Activated naive CD4-positive, alpha-beta T cell treated with anti-CD3 and anti-CD28 coated beads, Interleukin-2, amount 50 U/mL, for 72 hours (primary cell): Measurements from ENCODE around the gene GRM1. TPM values are rescaled to one million over a fixed set of nuclear protein-coding genes. Genes with fewer than 3 reads are reported as not detected.

ENCODE experiments used
- ATAC-seq, 2 donors: fragments of 150-1000 bp; cut with Tn5 transposase; 2 replicates each; pipeline ENCODE4 v1.10.0; 2021; ENCODE audit warnings: mild to moderate bottlenecking in 2 of 2, moderate library complexity in 2 of 2
- DNase-seq, 2 donors: peaks; one replicate each; pipeline ENCODE4 v3.0.0; 2021 to 2022; ENCODE audit warnings: low spot score in 2 of 2
- H3K27ac Mint-ChIP-seq, 2 donors: one replicate each; pipeline ENCODE4 v1.8.0; 2022; ENCODE audit warnings: mild to moderate bottlenecking in 2 of 2, mixed read lengths in 2 of 2
- H3K36me3 Mint-ChIP-seq, 2 donors: one replicate each; pipeline ENCODE4 v1.8.0; 2022; ENCODE audit warnings: mixed read lengths in 2 of 2
- H3K9me3 Mint-ChIP-seq, 2 donors: one replicate each; pipeline ENCODE4 v1.8.0; 2022; ENCODE audit warnings: mixed read lengths in 2 of 2
- total RNA-seq, 2 donors: library from RNA; stranded (reverse); gene quantifications; one replicate each; pipeline ENCODE4 v1.2.3, GENCODE V29; 2022

Gene GRM1
- total RNA-seq, 2 donors from 2014 or later, result not detected

DNA sequence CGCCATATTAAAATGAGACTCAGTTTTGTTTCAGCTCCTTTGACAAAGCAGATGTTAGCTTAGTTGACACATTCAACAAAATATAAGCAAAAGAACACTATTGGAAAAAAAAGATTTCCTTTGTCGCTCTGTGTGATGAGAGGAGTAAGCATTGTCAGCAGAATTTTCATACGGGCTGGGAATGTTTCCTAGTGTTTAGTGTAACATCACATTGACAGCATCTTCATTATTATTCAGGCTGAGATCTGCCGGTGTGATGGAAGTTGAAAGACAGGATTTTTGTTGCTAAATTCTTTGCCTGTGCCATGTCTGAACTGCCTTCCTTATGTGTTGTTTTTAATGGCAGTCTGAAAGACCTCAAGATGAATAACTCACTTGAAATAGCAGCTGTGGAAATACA is 49.1 kb downstream of the GRM1 start:
- no peak for ATAC-seq

DNA sequence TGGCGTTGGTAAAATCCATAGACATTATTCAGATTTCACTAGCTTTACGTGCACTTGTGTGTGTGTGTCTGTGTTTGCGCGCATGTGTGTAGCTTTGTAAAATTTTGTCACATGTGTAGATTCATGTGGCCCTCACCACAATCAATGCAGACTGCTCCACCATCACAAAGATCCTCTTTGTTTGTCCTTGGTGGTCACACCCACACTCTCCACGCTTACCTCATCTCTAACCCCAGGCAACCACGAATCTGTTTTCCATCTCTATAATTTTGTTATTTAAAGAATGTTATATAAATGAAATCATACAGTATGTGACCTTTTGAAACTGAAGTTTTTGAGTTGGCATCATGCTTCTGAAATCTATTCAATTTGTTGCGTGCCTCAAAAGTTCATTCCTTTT is 58.5 kb downstream of the GRM1 start:
- H3K36me3 Mint-ChIP-seq, result no peaks in the 10 kb centered on the region
- ATAC-seq (no peak), DNase-seq (no peak)
- H3K27ac Mint-ChIP-seq, result no peak overlapping the region
- peaks cover 0 to 2% of the 10 kb centered on the region in 2 donors for H3K9me3 Mint-ChIP-seq

More for the DNA sequence above, 49.1 kb downstream of the GRM1 start:
- Mint-ChIP-seq H3K36me3 (no peaks in the 10 kb centered on the region), H3K9me3 (peaks cover 0 to 3% of the 10 kb centered on the region in 2 donors), H3K27ac (no peak overlapping the region)
- DNase-seq, result no peak

DNA sequence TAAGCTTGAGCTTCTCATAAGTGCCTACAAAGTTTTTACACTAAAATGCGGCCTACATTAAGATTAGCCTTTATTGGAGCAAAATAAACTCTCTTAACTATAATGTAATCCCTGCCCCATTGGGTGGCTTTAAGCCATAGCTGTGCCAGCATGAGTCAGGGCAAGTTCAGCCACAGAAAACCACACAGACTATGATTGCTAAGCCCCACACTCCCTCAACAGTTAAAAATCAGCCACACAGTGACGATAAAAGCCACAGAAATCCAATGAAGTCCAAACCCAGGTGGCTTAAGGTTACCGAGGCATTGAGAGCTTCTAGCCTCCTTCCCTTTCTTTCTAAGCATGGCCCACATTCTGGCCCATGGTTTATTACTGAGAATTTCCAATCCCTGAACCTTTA is 61.6 kb downstream of the GRM1 start:
- no peak for ATAC-seq
- no peak overlapping the region for H3K27ac Mint-ChIP-seq
- no peaks in the 10 kb centered on the region for H3K36me3 Mint-ChIP-seq

DNA sequence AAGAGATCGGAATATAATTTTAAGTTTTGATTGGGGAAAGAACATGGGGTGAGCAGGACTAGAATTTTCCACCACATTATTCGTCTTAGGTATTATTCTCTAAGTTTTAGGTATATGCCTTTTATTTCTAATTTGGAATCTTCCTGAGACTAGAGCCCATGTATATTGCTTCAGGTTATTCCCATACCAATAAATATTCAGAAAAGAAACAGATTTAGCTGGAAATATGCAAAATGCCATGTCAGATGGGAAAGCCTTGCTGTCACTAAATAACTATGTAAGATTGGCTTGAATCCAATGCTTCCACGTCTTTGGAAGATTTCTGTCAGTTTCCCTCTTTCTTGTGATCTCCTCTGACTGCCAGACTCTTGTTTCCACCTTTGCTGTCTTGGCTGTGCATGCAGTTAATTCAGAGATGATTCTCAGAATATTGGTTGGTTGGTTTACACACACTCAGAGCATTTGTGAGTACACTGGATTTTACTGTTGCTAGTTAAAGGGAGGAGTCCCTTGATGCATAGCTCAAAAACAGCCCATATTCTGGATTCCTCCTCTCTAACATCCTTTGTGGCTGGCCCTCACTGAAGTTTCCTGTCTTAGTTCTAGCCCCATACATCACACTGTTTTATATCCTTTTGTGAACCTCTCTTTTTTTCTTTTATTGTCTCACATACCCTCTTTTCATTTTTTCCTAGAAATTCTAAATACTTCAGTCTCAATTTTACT is 64.3 kb downstream of the GRM1 start:
- H3K27ac Mint-ChIP-seq, result no peak overlapping the region
- no peak for ATAC-seq
- no peaks in the 10 kb centered on the region for H3K9me3 Mint-ChIP-seq
- DNase-seq, result no peak
- no peaks in the 10 kb centered on the region for H3K36me3 Mint-ChIP-seq

More for the DNA sequence above, 61.6 kb downstream of the GRM1 start:
- no peaks in the 10 kb centered on the region for H3K9me3 Mint-ChIP-seq
- DNase-seq, result no peak

DNA sequence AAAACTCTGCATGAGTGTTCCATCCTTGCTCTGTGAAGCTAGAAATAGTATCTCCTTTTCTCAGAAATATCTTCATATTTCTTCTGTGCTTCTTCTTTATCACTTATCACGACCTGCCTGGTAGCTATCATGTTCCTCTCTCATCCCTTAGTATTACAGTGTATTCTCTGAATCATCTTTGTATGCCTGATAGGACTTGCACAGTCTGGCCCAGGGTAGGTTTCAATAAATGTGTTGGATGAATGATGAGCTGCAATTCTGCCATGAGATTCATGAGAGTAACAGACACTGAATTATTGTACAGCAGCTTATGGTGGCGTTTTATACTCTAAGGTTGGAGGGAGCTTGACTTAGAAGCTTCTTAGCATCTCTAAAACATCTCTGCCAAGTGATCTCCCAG is 66.6 kb downstream of the GRM1 start:
- ATAC-seq (no peak), DNase-seq (no peak)
- Mint-ChIP-seq H3K36me3 (no peaks in the 10 kb centered on the region), H3K9me3 (no peaks in the 10 kb centered on the region), H3K27ac (no peak overlapping the region)

DNA sequence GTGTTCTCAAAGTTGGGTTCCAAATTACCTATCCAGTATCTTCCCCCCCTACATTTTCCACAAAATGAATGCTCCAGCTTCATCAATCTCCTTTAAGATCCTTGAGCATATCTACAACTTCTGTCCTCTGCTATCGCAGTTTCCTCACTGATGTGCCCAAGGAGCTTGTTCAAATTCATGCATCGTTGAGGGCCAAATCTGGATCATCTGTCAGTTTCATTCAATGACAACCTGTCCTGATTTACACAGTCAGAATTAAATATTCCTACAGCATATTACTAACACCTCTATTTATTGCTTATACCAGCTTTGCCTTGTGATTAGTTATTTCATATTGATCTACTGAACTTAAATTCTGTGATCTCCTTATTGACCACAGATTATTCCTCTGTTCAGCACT is 68.7 kb downstream of the GRM1 start:
- no peak overlapping the region for H3K27ac Mint-ChIP-seq

DNA sequence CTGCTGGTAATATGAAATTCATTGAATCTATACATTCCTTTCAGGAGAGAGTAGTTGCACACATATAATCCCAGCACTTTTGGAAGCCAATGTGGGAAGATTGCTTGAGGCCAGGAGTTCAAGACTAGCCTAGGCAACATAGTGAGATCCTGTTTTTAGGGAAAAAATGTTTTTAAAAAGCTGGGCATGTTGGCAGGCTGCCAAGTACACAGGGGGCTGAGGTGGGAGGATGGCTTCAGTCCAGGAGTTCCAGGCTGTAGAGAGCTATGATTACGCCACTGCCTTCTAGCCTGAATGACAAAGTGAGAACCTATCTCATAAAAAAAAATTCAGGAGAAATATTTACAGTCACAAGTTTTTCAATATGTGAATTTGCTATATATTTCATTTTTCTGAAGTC is 71.9 kb downstream of the GRM1 start:
- ATAC-seq (no peak), DNase-seq (no peak)
- H3K9me3 Mint-ChIP-seq, result peaks cover 0 to 4% of the 10 kb centered on the region in 2 donors
- H3K27ac Mint-ChIP-seq, result no peak overlapping the region
- no peaks in the 10 kb centered on the region for H3K36me3 Mint-ChIP-seq

More for the DNA sequence above, 68.7 kb downstream of the GRM1 start:
- Mint-ChIP-seq H3K36me3 (no peaks in the 10 kb centered on the region), H3K9me3 (no peaks in the 10 kb centered on the region)
- no peak for ATAC-seq
- no peak for DNase-seq

DNA sequence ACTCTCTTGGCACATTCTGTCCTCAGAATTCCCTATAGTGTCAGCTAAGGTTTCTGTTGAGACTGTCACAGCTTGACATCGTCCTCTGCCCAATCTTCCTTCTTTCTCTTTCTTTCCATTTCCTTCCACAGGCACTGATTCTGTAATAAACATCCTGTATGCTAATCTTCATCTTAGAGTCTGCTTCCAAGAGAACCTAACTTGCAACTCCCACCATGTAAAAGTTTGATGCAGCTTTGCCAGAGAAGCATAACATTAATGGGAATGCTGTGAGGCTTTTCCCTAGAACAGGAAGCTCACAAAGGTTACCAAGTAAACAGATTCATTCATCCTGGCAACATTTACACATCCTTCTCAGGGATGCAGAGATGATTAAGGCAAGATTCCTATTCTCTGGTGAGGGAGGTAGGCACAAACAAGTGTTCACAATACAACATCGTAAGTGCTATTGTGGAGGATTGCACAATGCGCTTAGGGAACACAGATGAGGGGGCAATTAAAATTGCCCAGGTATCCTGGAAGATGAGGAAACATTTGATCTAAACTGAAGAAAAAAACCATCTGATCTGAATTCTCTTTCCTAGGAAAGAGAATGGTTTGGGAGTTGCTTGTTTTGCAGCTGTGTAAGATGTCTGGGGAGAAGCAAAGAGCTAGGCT is 74.7 kb downstream of the GRM1 start:
- DNase-seq (no peak), ATAC-seq (no peak)
- H3K27ac Mint-ChIP-seq, result no peak overlapping the region
- H3K36me3 Mint-ChIP-seq, result no peaks in the 10 kb centered on the region
- peaks cover 4 to 8% of the 10 kb centered on the region in 2 donors for H3K9me3 Mint-ChIP-seq

DNA sequence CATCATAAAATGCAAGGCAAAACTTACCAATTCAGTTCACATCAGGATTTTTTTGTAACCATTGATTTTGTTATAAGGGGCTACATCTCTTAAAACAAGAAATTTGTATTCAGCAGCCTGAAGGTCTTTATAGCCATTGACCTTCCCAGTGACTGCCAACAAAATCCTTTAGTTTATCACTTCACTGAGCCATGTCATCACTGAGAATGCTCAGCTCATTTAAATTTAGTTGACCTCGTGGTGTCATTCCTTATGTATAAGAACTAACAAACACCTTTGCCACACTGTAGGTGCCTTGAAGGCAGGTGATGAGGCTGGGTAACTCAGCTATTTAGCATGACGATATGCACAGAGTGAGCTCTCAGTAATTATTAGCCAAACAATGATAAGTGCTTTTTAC is 77.7 kb downstream of the GRM1 start:
- ATAC-seq, result no peak
- peaks cover 12 to 19% of the 10 kb centered on the region in 2 donors for H3K9me3 Mint-ChIP-seq
- no peak for DNase-seq
- peaks cover 0 to 6% of the 10 kb centered on the region in 2 donors for H3K36me3 Mint-ChIP-seq
- no peak overlapping the region for H3K27ac Mint-ChIP-seq

DNA sequence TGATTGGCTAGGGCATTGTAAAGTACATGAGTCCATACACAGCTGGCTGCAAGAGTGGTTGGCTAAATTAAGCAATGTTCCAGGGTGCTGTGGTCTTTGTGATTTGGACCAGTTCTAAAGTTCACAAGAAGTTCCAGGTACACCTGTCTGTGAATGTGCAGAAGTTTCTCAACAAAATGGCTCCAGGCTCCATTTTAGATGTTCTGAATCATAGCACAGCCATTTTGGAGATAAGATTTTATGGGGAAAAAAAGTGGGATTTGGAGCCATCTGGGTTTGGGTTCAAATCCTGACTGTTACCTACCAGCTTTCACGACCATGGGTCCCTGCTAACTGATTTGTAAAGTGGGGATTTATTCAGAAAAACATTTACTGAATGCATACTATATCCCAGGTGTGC is 82.1 kb downstream of the GRM1 start:
- DNase-seq, result no peak
- Mint-ChIP-seq H3K36me3 (peaks cover 0 to 6% of the 10 kb centered on the region in 2 donors), H3K27ac (no peak overlapping the region), H3K9me3 (peaks cover 12 to 15% of the 10 kb centered on the region in 2 donors)
- ATAC-seq, result no peak

DNA sequence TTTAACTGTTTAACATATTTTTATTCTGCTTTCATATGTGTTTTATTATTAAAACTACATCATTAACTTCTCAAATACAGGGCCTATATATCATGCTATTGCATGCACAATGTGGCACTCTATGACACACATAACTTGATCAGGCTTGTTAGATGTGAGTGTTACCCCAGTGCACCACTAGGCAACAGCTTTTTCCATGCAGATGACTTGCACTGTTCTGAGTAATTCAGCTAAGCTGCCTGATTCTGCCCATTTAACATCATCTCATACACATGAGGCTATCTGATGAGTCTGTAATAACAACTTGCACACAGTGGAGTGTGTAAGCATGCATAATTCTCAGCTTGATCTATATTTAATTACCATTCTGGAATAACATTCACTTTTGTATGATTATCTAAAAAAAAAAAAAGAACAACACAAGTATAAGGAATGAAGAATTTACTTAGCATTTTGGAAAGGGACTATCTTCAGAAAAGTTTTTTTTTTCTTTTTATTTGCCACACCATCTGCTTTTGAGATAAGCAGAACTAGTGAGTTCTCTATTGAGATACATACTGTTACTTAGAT is 83.1 kb downstream of the GRM1 start:
- no peak for ATAC-seq
- peaks cover 12 to 15% of the 10 kb centered on the region in 2 donors for H3K9me3 Mint-ChIP-seq
- H3K27ac Mint-ChIP-seq, result no peak overlapping the region
- peaks cover 0 to 6% of the 10 kb centered on the region in 2 donors for H3K36me3 Mint-ChIP-seq
- no peak for DNase-seq

DNA sequence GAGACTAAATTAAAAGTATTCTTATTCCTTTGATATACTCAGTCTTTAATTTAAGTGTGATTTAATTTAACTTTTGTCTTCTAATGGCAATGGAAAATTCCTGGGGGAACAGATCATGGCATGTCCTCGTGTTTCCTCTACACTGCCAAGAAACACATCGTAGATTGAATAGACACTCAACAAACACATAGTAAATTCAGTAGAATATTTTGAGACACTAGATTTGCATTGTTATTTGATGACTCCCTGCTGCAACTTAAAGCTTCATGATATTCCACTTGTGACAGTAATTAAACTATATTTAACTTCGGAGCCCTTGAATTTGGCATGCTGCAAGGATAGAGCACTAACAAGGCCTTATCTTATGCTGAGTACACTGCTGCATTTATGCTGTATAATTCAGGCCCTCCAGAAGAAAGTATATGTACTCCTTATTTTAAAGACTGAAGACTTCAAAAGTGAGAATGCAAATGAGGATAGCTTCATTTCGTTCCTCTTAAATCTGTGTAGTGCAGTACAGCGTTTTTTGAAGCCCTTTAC is 84.3 kb downstream of the GRM1 start:
- peaks cover 0 to 6% of the 10 kb centered on the region in 2 donors for H3K36me3 Mint-ChIP-seq
- H3K9me3 Mint-ChIP-seq, result peaks cover 12 to 14% of the 10 kb centered on the region in 2 donors
- H3K27ac Mint-ChIP-seq, result no peak overlapping the region
- ATAC-seq, result no peak
- no peak for DNase-seq

DNA sequence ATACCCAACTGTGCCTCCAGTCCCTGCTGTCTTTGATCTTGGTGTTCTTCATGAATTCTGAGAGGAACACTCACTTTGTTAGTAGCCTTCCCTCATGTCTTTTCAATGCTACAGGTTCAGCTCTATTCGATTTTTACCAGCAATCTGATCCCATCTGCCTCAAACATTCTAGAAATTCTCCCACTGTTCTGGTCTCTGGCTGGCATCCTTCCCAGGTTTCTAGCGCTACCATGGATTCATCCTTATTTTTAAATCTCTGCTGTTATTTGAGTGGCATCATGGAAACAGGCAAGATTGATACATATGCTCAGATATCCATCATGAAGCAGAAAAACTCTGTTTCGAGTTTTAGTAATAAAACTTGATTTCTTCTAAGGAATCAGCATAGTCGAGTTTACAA is 94.8 kb downstream of the GRM1 start:
- Mint-ChIP-seq H3K36me3 (no peaks in the 10 kb centered on the region), H3K27ac (no peak overlapping the region)

DNA sequence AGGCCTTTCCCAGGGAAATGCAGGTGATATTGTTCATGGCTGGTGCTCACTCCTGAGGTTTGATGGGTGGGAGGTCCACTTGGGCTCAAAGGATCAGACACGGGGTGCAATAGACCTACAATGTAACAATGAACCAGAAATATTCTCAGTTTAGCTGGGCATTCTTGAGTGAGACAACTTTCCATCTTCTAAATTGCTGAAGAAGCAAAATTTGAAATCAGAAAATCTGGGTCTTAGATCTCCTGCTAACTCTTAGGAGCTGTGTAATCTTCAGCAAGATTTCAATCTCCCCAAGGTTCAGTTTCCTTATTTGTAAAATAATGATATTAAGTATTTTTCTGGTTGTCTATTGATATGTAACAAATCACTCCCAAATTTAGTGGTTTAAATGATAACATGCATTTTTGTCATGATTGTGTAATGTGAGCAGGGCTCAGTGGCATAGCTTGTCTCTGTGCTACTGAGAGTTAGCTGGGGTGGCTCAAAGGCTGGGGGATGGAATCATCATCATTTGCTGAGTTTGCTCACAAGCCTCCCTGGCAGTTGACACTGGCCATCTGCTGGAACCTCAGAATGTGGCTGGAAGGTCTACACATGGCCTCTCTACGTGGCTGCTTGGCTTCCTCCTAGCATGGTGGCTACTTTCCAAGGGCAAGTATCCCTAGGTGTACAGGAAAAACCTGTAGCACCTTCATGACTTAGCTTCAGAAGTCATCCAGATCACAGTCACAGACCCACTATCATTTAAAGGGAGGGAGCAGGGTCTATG is 98.8 kb downstream of the GRM1 start:
- no peak for ATAC-seq
- Mint-ChIP-seq H3K36me3 (no peaks in the 10 kb centered on the region), H3K9me3 (no peaks in the 10 kb centered on the region), H3K27ac (no peak overlapping the region)
- no peak for DNase-seq

More for the DNA sequence above, 94.8 kb downstream of the GRM1 start:
- ATAC-seq (no peak), DNase-seq (no peak)
- peaks cover 0 to 5% of the 10 kb centered on the region in 2 donors for H3K9me3 Mint-ChIP-seq

DNA sequence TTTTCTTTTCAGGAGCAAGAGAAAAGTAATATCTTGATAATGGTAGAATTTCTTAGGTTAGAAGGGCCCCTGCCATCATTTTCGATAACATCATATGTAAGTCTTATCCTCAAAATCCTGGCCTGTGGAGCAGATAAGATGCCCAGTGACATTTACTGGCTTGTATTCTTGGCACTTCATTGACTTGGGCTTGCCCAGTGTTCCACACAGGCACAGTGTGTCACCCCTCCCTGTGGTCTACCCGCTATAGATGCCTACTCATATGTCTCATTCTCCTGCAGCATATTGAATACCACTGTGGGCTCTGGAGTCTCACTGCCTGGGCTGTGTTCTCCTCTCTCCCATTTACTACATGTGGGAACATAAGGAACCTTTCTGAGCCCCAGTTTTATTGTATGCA is 105.0 kb downstream of the GRM1 start:
- Mint-ChIP-seq H3K9me3 (peaks cover 6 to 12% of the 10 kb centered on the region in 2 donors), H3K36me3 (no peaks in the 10 kb centered on the region), H3K27ac (no peak overlapping the region)
- DNase-seq (no peak), ATAC-seq (no peak)

DNA sequence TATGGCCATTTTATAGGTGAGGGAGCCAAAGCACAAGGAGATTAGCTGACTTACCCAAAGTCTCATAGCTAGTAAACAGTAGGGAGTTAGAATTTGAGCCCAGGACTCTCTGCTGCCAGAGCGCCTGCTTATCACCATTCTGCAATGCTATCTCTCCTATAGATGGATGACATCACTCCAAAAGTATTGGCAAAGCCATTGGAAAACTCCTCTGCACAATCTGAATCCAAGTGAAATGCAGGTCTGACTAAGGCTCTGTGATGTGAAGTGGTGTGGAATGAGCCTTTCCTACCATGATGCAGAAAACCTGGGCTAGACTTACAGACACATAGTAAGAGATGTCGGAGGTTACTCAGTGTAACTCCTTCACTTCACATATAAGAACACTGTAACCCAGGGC is 106.3 kb downstream of the GRM1 start:
- H3K27ac Mint-ChIP-seq, result no peak overlapping the region
- peaks cover 6 to 12% of the 10 kb centered on the region in 2 donors for H3K9me3 Mint-ChIP-seq
- DNase-seq, result no peak
- no peak for ATAC-seq
- no peaks in the 10 kb centered on the region for H3K36me3 Mint-ChIP-seq

DNA sequence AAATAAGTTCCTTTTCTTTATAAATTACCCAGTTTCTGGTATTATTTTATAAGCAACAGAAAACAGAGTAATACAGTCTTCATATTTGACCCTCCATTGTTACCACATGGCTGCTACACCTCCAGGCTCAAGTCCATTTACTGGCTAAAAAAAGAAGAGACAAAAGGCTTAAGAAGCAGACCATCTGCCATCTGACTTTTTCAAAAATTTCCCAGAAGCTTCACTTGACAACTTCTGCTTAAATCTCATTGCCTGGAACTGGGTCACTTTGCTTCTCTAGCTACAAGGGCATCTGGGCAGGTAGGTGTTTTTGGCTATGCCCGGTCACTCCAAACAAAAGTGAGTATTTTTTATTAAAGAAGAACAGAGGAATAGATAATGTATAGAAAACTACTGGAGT is 118.0 kb downstream of the GRM1 start:
- H3K36me3 Mint-ChIP-seq, result no peaks in the 10 kb centered on the region
- no peak overlapping the region for H3K27ac Mint-ChIP-seq
- H3K9me3 Mint-ChIP-seq, result no peaks in the 10 kb centered on the region
- ATAC-seq, result no peak
- DNase-seq, result no peak
